Osteocyte (in vitro differentiated cells): ENCODE measurements around the gene PGAM4. TPM values are rescaled to one million over a fixed set of nuclear protein-coding genes. Genes with fewer than 3 reads are reported as not detected.
"Not testable (repeated sequence)": the region's sequence is repeated elsewhere in the genome, so short reads cannot be mapped to it uniquely, and the experiment has no call there.

ENCODE experiments used
- DNase-seq: peaks from one replicate; pipeline ENCODE4 v3.0.0; 2021; ENCODE audit warnings: mixed read lengths; ENCODE audit not compliant: unreplicated experiment; ENCODE audit errors: extremely low spot score
- H3K27ac Mint-ChIP-seq: one replicate; pipeline ENCODE4 v1.8.0; 2021; ENCODE audit warnings: mild to moderate bottlenecking, mixed read lengths; ENCODE audit not compliant: unreplicated experiment
- H3K27me3 Mint-ChIP-seq: one replicate; pipeline ENCODE4 v1.8.0; 2021; ENCODE audit warnings: mixed read lengths; ENCODE audit not compliant: unreplicated experiment
- H3K36me3 Mint-ChIP-seq: one replicate; pipeline ENCODE4 v1.8.0; 2021; ENCODE audit warnings: mixed read lengths; ENCODE audit not compliant: unreplicated experiment
- H3K4me1 Mint-ChIP-seq: one replicate; pipeline ENCODE4 v1.8.0; 2021; ENCODE audit warnings: mixed read lengths; ENCODE audit not compliant: unreplicated experiment
- H3K4me3 Mint-ChIP-seq: one replicate; pipeline ENCODE4 v1.8.0; 2021; ENCODE audit warnings: mild to moderate bottlenecking, moderate library complexity, mixed read lengths; ENCODE audit not compliant: unreplicated experiment
- H3K9me3 Mint-ChIP-seq: one replicate; pipeline ENCODE4 v1.8.0; 2021; ENCODE audit warnings: mixed read lengths; ENCODE audit not compliant: unreplicated experiment
- total RNA-seq: library from RNA; stranded (reverse); gene quantifications from 2 replicates; pipeline ENCODE4 v1.2.1, GENCODE V29; 2021
- TF ChIP-seq, protein P1 (sequence below): fragments of 200-600 bp; sonication (generic); IDR thresholded peaks from 2 replicates; pipeline ENCODE4 v1.5.0; 2021; ENCODE audit warnings: antibody characterized with exemption, mild to moderate bottlenecking, moderate library complexity

The PGAM4 gene
- total RNA-seq, 1 donor from 2014 or later = not detected

DNA sequence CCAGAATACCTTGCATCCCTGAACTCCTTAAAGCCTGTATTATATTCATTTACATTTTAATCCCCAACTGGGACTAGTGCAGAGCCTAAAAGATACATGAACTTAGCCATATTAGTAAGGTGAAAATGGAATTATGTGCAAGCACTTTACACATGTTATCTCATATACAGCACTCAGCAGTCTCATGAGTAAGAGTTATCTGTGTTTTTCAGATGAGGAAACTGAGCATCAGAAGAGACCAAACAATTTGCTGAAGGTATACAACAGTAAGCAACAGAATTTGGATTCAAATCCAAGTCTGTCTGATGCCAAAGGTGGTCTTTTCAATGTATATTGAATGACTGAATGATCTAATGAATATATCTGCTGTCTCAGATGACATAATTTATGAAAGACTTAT, 46.7 kb downstream of the PGAM4 start:
- no peak overlapping the region for H3K27ac Mint-ChIP-seq
- H3K27me3 Mint-ChIP-seq = no peaks in the 10 kb centered on the region
- no peaks in the 10 kb centered on the region for H3K4me1 Mint-ChIP-seq
- DNase-seq = no peak
- no peak overlapping the region for H3K4me3 Mint-ChIP-seq
- TF ChIP-seq, protein P1, sequence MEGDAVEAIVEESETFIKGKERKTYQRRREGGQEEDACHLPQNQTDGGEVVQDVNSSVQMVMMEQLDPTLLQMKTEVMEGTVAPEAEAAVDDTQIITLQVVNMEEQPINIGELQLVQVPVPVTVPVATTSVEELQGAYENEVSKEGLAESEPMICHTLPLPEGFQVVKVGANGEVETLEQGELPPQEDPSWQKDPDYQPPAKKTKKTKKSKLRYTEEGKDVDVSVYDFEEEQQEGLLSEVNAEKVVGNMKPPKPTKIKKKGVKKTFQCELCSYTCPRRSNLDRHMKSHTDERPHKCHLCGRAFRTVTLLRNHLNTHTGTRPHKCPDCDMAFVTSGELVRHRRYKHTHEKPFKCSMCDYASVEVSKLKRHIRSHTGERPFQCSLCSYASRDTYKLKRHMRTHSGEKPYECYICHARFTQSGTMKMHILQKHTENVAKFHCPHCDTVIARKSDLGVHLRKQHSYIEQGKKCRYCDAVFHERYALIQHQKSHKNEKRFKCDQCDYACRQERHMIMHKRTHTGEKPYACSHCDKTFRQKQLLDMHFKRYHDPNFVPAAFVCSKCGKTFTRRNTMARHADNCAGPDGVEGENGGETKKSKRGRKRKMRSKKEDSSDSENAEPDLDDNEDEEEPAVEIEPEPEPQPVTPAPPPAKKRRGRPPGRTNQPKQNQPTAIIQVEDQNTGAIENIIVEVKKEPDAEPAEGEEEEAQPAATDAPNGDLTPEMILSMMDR = no peak
- no peaks in the 10 kb centered on the region for H3K36me3 Mint-ChIP-seq
- H3K9me3 Mint-ChIP-seq = peaks cover 5% of the 10 kb centered on the region

DNA sequence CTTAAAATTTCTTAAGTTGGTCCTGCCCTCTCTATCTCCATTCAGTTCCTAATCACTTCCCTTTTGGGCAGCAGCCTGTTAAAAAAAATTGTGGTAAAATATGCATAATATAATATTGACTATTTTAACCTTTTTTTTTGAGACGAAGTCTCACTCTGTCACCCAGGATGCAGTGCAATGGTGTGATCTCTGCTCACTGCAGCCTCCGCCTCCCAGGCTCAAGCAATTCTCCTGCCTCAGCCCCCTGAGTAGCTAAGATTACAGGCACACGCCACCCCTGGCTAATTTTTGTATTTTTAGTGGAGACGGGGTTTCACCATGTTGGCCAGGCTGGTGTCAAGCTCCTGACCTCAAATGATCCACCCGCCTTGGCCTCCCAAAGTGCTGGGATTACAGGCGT, 50.1 kb downstream of the PGAM4 start:
- H3K4me3 Mint-ChIP-seq, H3K27me3 Mint-ChIP-seq, H3K9me3 Mint-ChIP-seq, DNase-seq, H3K27ac Mint-ChIP-seq, H3K4me1 Mint-ChIP-seq, H3K36me3 Mint-ChIP-seq: not testable (repeated sequence)

DNA sequence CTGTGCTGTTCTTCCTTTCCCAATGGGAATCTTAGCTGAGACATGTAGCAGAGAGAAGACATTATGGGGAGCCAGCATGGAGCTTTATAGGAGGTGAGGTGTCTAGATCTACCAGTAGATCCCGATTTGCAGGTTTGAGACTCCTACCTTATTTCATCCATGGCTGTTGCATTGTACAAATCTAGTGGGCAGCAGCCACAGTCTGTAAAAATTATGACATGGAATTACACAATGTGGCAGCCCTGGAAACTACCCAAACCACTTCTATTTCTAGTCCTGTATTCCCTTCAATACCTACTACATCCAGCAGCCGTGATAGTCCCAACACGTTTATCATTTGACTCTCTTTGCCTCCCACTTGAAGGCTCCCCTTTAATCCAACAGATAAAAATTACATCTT, 50.9 kb downstream of the PGAM4 start:
- DNase-seq = no peak
- no peak overlapping the region for H3K27ac Mint-ChIP-seq
- peaks cover under 1% of the 10 kb centered on the region for H3K4me1 Mint-ChIP-seq
- no peaks in the 10 kb centered on the region for H3K27me3 Mint-ChIP-seq
- peaks cover 5% of the 10 kb centered on the region for H3K9me3 Mint-ChIP-seq
- no peaks in the 10 kb centered on the region for H3K36me3 Mint-ChIP-seq
- no peak overlapping the region for H3K4me3 Mint-ChIP-seq
- TF ChIP-seq, protein P1 = no peak

Other genes with a start within 250 kb of the PGAM4 start
- 102 and 103 TPM in 2 replicates for gene ATRX, start 183.4 kb downstream of the PGAM4 start, total RNA-seq
- 66.8 and 74.6 TPM in 2 replicates for gene MAGT1, start 74.2 kb downstream of the PGAM4 start, total RNA-seq
- 178 and 197 TPM in 2 replicates for gene COX7B, start 70.2 kb downstream of the PGAM4 start, total RNA-seq
- gene ATP7A, start 58.9 kb downstream of the PGAM4 start, total RNA-seq = 16.2 and 17.6 TPM in 2 replicates
- gene PGK1, start 134.6 kb upstream of the PGAM4 start, total RNA-seq = 157 and 166 TPM in 2 replicates
- gene TAF9B, start 170.0 kb upstream of the PGAM4 start, total RNA-seq = 16.9 and 19.9 TPM in 2 replicates